Measurements from ENCODE around the gene LRRC59. TPM values are rescaled to one million over a fixed set of nuclear protein-coding genes. Genes with fewer than 3 reads are reported as not detected.

Gene LRRC59
- total and polyA plus RNA-seq, 2 of the 13 experiments (the other 11 are each of a cell fraction or from before 2014, with no cell fraction given), result 87.3 to 222 TPM

- TF ChIP-seq PRDM4 (CRISPR knock-in tag; IDR thresholded peaks at IDR 0.05; ENCODE audit: borderline replicate concordance) (no peak), FOXP1 (IDR thresholded peaks at IDR 0.05) (no peak), FOXP1 (CRISPR knock-in tag; IDR thresholded peaks at IDR 0.05) (0 out of 2 replicates have a peak, but pooled peaks have one; percentile 8), ZFP91 (CRISPR knock-in tag; IDR thresholded peaks at IDR 0.05; ENCODE audit: borderline replicate concordance) (peak; percentile 45; the same call in 1 of the 2 replicates), TAF1 (CRISPR knock-in tag; IDR thresholded peaks at IDR 0.05) (peak; percentile 58), NR2C2 (CRISPR knock-in tag; IDR thresholded peaks at IDR 0.05; ENCODE audit: borderline replicate concordance) (peak; percentile 66), ZUFSP (CRISPR knock-in tag; IDR thresholded peaks at IDR 0.05; ENCODE audit: borderline replicate concordance) (no peak), CHD4 (IDR thresholded peaks at IDR 0.05; ENCODE audit: borderline replicate concordance, low read length) (peak; percentile 85), MED1 (CRISPR knock-in tag; IDR thresholded peaks at IDR 0.05) (peak; percentile 10; the same call in 1 of the 2 replicates), EP300 (IDR thresholded peaks at IDR 0.05; ENCODE audit: low read depth in 2 of 2, low read length in 2 of 2) (no peak), EP300 (CRISPR knock-in tag; IDR thresholded peaks at IDR 0.05; ENCODE audit: borderline replicate concordance) (peak; percentile 37; the same call in 1 of the 2 replicates), KIAA2018 (CRISPR knock-in tag; IDR thresholded peaks at IDR 0.05; ENCODE audit: borderline replicate concordance) (no peak), DPF2 (CRISPR knock-in tag; IDR thresholded peaks at IDR 0.05; ENCODE audit: borderline replicate concordance, low read depth) (no peak)
Observed at GRCh38 chr17:50426814-50427787, 29.8 kb upstream of the LRRC59 start (continued).

Data from HepG2 (cell line).